Stimulated activated CD4-positive, alpha-beta T cell treated with anti-CD3 and anti-CD28 coated beads, Interleukin-2, amount 100 ng/mL, for 4 hours (primary cell): ENCODE measurements around the gene SLC1A1.
A peak's percentile ranks its signal among the peaks of the same experiment; 100 is the strongest.
"Not testable (repeated sequence)": the region's sequence is repeated elsewhere in the genome, so short reads cannot be mapped to it uniquely, and the experiment has no call there.

Experiments
- DNase-seq: peaks from one replicate; pipeline ENCODE4 v3.0.0-alpha.2; 2020; ENCODE audit warnings: low read depth

SLC1A1 gene

DNA sequence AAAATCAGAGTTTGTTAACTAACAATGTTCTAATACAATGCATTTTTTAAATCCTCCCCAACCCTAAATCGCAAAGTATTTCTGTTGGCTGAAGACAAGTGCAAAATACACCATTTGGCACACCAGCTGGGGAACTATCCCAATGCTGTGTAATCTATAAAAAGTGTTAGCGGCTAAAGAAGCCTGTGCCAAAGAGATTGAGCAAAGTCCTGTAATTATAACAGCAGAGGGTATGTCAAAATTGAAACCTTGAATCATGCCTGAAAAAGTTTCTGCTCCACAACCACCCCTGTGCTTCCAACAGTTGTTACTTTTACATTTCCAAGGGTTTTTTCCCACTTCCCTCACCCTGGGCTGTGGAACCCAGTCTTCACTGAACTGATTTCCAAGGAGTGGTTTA is 88.7 kb downstream of the SLC1A1 start:
- no peak for DNase-seq

- no peak for DNase-seq
Measured at GRCh38 chr9:4581035-4581760, 90.9 kb downstream of the SLC1A1 start.

DNA sequence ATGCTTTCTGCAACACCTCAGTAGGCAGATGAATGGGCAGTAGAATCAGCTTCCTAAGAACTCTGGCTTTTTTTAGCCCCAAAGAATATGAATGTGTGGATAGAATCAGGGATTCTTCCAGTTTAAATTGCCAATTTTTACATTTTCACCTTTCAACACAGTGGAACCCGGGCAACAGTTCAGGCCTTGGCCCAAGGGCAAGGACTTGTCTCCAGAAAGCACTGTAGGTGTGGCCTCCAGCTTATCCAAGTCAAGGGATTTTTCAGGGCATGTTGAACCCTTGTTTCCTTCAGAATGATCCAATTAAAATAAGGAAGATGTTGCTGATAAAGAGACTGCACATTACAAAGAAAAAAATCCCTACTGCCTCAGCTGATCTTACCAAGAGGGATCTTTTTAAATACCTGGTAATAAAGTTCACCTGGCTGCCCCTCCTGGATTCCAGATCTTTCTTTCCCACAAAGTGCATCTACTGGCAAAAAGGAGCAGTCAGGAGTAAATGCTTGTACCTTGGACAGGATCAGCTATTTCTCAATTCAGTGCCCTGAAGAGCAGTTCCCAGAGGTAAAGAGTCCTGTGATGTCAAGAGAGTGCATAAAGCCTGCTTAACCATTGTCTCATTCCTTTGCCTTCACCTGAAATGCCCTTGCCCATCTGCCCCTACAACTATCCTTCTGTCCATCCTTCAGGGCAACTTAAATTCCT is 91.7 kb downstream of the SLC1A1 start:
- no peak for DNase-seq

GRCh38 chr9:4583001-4583400 is 92.7 kb downstream of the SLC1A1 start:
- no peak for DNase-seq

DNA sequence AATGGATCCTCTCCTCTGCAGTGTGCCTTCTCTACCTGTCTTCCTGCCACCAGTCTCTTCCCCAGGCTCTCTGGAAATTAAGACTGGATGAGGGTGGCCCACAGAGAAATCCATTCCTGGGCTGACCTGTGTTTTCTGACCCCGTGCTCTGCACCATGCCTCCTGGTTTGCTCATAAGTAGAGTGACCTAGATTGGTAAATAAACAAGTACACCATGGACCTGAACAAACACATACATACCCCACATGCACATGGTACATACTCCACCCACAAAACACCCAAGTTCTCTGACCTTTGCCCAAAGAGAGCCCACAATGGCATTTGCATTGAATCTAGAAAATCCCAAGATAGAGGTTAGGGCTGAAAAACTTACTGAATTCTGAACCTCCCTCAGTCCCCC is 94.4 kb downstream of the SLC1A1 start:
- DNase-seq: no peak

GRCh38 chr9:4585135-4585534 is 94.9 kb downstream of the SLC1A1 start:
- DNase-seq: no peak

GRCh38 chr9:4588721-4589120 is 98.5 kb downstream of the SLC1A1 start:
- DNase-seq: no peak

- DNase-seq: no peak
Measured at GRCh38 chr9:4590430-4591122, 100.3 kb downstream of the SLC1A1 start.

DNA sequence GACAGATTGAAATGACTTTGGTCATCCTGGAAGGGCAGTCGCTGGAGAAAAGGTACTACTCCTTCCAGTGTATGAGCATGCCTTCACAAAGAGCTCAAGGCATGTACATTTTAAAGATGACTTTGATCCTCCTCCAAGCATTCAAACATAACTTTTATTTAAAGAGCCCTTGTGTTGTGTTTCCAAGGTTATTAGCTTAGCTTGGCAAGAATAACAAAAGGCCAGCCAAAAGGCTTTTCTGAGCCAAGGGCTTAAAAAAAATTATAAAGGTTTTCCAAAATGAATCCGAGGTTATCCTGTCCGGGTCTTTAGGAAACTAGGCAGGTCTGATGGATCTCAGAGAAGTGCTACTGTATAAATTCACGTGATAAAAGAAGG is 100.8 kb downstream of the SLC1A1 start:
- no peak for DNase-seq

DNA sequence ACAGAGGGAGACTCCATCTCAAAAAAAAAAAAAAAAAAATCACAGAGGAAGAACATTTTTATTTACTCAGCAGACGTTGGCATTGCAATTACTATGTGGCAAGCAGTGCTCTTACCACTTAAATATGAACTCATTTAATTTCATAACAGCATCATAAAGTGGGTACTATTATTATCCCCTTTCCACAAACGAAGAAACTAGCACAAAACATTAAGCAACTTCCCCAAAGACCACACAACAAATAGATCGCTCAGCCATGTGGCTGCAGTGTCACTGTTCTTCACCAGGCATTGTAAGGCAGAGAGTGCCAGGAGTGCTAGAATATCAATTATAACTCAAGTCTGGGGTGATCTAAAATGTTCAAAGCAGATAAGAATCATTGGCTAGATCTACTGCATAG is 102.0 kb downstream of the SLC1A1 start:
- no peak for DNase-seq

DNA sequence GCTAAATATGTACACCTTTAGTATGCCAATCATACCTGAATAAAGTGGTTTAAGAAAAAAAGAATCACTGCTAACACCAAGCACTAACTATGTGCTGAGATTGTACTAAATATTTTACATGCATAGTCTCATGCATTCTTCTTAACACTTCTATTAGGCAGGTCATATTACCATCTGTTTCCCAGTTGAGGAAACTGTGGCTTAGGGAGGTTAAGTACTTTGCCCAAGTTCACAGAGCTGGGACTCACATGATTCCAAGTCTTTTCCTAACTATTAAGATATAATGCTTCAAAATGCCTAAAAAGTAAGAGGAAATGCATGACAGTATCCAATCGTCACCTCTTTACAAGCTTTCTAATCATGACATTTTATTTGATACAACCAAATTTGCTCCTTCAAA is 102.6 kb downstream of the SLC1A1 start:
- no peak for DNase-seq

DNA sequence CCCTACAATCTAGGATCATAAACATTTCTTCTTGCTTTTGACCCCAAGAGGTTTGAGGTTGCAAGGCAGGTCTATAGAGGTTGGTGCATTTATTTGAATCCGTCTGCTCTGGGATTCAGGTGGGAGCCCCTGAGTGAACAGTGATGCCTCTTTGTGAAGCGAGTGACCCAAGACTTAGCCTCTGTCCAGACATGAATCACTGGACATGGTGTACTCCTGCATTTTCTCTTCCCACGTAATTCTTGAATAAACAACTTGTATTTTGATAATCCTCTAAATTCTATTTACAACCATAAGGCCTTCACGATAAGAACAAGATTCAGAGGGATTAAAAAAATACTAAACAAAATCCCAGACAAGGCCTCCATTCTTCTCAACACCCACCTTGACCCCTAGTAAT is 104.3 kb downstream of the SLC1A1 start:
- DNase-seq: no peak

GRCh38 chr9:4594994-4595393 is 104.7 kb downstream of the SLC1A1 start:
- DNase-seq: no peak

GRCh38 chr9:4596165-4596922 is 106.1 kb downstream of the SLC1A1 start:
- no peak for DNase-seq

- DNase-seq: no peak
Measured at GRCh38 chr9:4600368-4600767, 110.1 kb downstream of the SLC1A1 start.

- DNase-seq: no peak
Measured at GRCh38 chr9:4603830-4604229, 113.6 kb downstream of the SLC1A1 start.

- peak; percentile 46 for DNase-seq
Measured at GRCh38 chr9:4604678-4605095, 114.4 kb downstream of the SLC1A1 start.

- not testable (repeated sequence) for DNase-seq
Measured at GRCh38 chr9:4606033-4606432, 115.8 kb downstream of the SLC1A1 start.

DNA sequence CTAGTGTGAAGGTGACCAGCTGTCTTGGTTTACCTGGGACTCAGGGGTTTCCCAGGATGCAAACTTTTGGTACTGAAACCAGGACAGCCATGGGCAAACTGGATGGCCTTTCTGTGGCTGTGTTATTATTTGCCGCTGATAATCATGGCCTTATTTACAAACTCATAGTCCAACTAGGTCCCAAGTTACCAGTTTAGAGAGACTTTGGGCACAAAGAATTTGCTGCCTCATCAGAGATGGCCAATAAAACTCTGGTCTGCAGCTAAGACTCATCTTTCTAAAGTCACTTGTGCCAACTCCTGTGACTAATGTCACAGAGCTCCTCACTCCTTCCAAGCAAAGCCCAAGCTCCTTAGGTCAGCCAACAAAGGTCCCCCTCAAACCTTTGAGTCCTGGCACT is 124.4 kb downstream of the SLC1A1 start:
- DNase-seq: no peak

- DNase-seq: no peak
Measured at GRCh38 chr9:4615251-4615650, 125.0 kb downstream of the SLC1A1 start.

GRCh38 chr9:4615778-4616177 is 125.5 kb downstream of the SLC1A1 start:
- no peak for DNase-seq

GRCh38 chr9:4617752-4618151 is 127.5 kb downstream of the SLC1A1 start:
- DNase-seq: no peak

DNA sequence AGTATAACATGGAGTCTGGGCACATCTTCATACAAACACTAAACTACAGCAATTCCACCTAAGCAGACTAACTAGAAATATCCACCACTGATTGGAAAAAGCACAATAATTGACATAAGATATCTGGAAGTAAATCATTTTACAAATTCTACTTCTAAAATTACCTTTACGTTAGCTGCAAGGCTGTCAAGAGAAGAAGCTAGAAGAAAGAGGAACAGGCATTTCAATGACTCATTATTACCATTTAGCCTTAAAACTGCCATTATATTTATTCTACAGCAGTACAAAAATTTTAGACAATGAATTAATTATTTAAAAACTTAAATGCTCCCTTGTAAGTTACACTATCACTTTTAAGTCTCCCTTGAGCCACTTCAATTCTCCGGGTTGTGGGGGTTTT is 128.4 kb downstream of the SLC1A1 start:
- DNase-seq: no peak
